ENCODE data around the gene FMNL2. TPM values are rescaled to one million over a fixed set of nuclear protein-coding genes. Genes with fewer than 3 reads are reported as not detected.
A peak's percentile ranks its signal among the peaks of the same experiment; 100 is the strongest.

Gene FMNL2
- total RNA-seq, 3 donors from 2014 or later: 11.5 to 25.4 (median 12.0) TPM

DNA sequence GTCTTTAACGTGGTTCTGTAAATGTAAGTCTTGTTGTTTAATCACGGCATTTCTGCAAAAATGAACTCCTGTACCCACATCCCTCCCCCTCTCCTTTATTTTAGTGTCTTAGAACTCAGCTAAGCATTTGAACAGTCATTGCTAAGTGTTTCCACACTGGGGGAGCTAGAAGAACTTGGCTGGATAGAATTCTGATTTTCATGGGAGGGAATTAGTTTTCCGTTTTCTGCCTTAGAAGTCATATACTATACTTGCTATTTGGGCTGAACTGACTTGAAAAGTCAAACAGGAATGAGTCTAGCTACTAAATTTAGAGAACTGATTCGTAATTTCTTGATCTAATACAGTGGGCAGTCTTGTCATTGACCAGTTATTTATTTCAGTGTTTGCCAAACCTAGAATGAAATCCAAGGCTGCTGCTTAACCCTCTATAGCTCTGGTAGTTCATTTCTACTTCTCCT lies 61.1 kb downstream of the FMNL2 start:
- Histone ChIP-seq H3K36me3 (ENCODE audit: low read depth) (no peaks in the 10 kb centered on the region), H3K4me3 (no peak overlapping the region), H3K4me1 (ENCODE audit: low read depth) (no peaks in the 10 kb centered on the region), H3K9me3 (no peaks in the 10 kb centered on the region)
- intact Hi-C loops (cut with DNase I, micrococcal nuclease): no loop called here
- ATAC-seq: no peak
- no peak for DNase-seq
- TF ChIP-seq, protein P1, sequence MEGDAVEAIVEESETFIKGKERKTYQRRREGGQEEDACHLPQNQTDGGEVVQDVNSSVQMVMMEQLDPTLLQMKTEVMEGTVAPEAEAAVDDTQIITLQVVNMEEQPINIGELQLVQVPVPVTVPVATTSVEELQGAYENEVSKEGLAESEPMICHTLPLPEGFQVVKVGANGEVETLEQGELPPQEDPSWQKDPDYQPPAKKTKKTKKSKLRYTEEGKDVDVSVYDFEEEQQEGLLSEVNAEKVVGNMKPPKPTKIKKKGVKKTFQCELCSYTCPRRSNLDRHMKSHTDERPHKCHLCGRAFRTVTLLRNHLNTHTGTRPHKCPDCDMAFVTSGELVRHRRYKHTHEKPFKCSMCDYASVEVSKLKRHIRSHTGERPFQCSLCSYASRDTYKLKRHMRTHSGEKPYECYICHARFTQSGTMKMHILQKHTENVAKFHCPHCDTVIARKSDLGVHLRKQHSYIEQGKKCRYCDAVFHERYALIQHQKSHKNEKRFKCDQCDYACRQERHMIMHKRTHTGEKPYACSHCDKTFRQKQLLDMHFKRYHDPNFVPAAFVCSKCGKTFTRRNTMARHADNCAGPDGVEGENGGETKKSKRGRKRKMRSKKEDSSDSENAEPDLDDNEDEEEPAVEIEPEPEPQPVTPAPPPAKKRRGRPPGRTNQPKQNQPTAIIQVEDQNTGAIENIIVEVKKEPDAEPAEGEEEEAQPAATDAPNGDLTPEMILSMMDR (IDR thresholded peaks at IDR 0.05): no peak

DNA sequence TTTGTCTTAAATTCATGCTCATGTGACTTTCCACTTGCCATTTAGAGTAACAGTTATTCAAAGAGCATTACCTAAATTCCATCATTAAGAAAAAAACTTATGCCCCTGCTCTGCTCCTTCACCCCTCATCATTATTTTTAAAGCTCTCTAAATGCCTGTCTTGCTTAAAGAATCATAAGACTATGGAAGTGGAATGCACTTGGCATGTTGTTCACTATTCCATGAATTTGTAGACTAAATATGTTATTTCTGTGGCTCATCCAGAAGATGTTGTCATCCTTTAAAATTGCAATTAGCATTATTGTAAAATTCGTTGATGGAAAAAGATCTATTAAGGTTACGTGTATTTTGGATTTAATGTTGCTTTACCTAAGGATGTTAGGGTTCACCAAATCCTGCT lies 61.8 kb downstream of the FMNL2 start:
- no peak for DNase-seq

DNA sequence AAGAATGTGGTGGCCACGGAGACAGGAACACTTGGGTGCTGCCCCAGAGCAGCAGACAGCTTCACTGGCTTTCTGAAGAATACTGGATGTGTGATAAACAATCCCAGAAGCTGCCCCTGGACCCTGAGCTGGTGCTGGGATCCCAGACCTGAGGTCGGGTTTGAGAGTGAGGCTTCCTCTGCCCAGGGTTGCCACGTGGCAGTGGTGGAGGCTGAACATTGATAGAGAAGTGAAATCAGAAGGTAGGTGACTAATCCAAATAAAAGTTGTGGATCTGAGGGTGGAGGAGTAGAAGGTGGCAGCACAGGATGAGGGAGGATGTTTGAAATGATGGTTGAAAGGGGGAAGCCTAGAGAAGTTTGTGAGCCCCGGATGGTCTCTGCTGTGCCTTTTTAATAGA lies 64.0 kb downstream of the FMNL2 start:
- no peaks in the 10 kb centered on the region for H3K36me3 ChIP-seq (ENCODE audit: low read depth)
- no peaks in the 10 kb centered on the region for H3K4me1 ChIP-seq (ENCODE audit: low read depth)
- no peak overlapping the region for H3K4me3 ChIP-seq
- ATAC-seq: no peak
- TF ChIP-seq, protein P1 (IDR thresholded peaks at IDR 0.05): no peak
- no peak for DNase-seq
- H3K9me3 ChIP-seq: no peaks in the 10 kb centered on the region
- intact Hi-C loops (cut with DNase I, micrococcal nuclease): no loop called here

More for the DNA sequence above, 61.8 kb downstream of the FMNL2 start:
- no peak overlapping the region for H3K4me3 ChIP-seq
- H3K9me3 ChIP-seq: no peaks in the 10 kb centered on the region
- ATAC-seq: no peak
- intact Hi-C loops (cut with DNase I, micrococcal nuclease): no loop called here
- no peaks in the 10 kb centered on the region for H3K4me1 ChIP-seq (ENCODE audit: low read depth)
- TF ChIP-seq, protein P1 (IDR thresholded peaks at IDR 0.05): no peak
- no peaks in the 10 kb centered on the region for H3K36me3 ChIP-seq (ENCODE audit: low read depth)

DNA sequence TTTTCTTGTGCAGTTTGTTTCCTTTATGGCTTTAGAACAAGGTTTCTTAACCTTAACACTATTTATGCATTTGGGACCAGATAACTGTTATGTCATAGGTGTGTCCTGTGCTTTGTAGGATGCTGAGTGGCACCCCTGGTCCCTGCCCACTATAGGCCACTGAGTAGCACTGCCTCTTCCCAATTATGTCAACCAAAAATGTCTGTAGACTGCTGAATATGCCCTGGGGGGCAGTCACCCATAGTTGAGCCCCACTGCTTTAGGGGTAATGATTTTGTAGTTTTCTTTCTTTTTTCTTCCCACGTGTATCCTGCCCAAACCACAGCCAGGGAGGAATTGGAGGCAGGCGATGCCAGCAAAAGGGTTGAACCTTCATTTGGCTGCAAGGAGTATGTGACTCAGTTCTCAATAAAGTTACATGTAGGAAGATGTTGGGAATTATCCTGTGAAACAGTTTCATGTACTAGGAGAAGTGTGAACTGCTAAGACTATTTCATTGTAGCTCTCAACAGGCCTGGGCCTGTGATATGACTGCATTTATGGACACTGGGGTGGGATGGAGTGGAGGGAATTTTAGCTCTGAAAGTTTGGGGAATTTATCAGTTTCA lies 65.7 kb downstream of the FMNL2 start:
- H3K9me3 ChIP-seq: no peaks in the 10 kb centered on the region
- intact Hi-C loops (cut with DNase I, micrococcal nuclease): no loop called here
- ATAC-seq (no peak), DNase-seq (no peak)
- TF ChIP-seq, protein P1 (IDR thresholded peaks at IDR 0.05): no peak
- H3K4me3 ChIP-seq: no peak overlapping the region
- H3K4me1 ChIP-seq (ENCODE audit: low read depth): no peaks in the 10 kb centered on the region
- no peaks in the 10 kb centered on the region for H3K36me3 ChIP-seq (ENCODE audit: low read depth)

DNA sequence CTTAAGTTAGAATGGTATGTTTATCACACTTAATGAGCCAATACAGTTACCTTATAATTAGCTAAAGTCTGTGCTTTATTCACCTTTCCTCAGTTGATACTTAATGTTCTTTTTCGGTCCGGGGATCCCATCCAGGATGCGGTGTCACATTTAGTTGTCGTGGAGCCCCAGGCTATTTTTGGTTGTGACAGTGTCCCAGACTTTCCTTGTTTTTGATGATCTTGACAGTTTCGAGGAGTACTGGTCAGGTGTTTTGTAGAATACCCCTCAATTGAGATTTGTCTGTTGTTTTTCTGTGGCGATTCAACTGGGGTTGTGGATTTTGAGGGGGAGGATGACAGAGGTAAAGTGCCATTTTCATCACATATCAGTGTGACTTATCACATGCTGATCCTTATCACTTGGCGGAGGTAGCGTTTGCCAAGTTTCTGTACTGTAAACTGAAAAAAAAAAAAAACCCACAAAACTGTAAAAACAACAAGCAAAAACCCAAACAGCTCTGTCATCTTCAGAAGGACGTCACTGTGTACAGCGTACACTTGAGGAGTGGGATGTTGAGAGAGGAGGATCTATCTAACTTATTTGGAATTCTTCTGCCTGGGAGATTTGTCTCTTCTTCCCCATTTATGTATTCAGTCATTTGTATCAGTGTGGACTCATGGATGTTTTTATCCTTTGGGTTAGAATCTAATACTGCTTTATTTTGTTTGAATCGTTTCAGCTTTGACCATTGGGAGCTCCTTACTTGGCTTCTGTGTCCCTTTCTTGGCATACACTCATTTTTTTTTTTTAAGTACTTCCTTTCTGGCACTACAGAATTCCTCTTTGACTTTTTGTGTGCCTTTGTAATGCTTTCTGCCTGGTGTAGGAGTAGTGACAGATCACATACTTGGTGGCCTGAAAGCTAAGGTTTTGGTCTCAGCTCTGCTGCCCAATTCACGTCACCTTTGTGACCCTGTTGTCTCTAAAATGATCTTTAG lies 68.1 kb downstream of the FMNL2 start:
- peak; percentile 41 for ATAC-seq
- intact Hi-C loops (cut with DNase I, micrococcal nuclease): no loop called here

More for the DNA sequence above, 68.1 kb downstream of the FMNL2 start:
- TF ChIP-seq, protein P1 (IDR thresholded peaks at IDR 0.05): no peak
- no peaks in the 10 kb centered on the region for H3K36me3 ChIP-seq (ENCODE audit: low read depth)
- peak in 1 of 3 donors; percentile 15 for DNase-seq
- no peaks in the 10 kb centered on the region for H3K9me3 ChIP-seq
- no peaks in the 10 kb centered on the region for H3K4me1 ChIP-seq (ENCODE audit: low read depth)
- no peak overlapping the region for H3K4me3 ChIP-seq
